NCI-H82 (cell line): ENCODE results near the gene ARHGEF17.

Experiments used
- DNase-seq: peaks from one replicate; lab custom pipeline; 2025; lab: John Stamatoyannopoulos, UW

The ARHGEF17 gene

GRCh38 chr11:73314117-73314961, 6.3 kb downstream of the ARHGEF17 start:
- peak; percentile 60 for DNase-seq

GRCh38 chr11:73315293-73316020, 7.4 kb downstream of the ARHGEF17 start:
- peak; percentile 90 for DNase-seq

- DNase-seq = no peak
These were observed 8.3 kb downstream of the ARHGEF17 start for GRCh38 chr11:73316422-73316821.

- DNase-seq = no peak
These were observed 9.3 kb downstream of the ARHGEF17 start for GRCh38 chr11:73317373-73317772.

GRCh38 chr11:73317803-73318202, 9.7 kb downstream of the ARHGEF17 start:
- DNase-seq = no peak

GRCh38 chr11:73318501-73319011, 10.5 kb downstream of the ARHGEF17 start:
- no peak for DNase-seq

- no peak for DNase-seq
These were observed 12.9 kb downstream of the ARHGEF17 start for GRCh38 chr11:73320763-73321603.

- DNase-seq = peak; percentile 12
These were observed 13.7 kb downstream of the ARHGEF17 start for GRCh38 chr11:73321604-73322381.

- DNase-seq = no peak
These were observed 14.6 kb downstream of the ARHGEF17 start for GRCh38 chr11:73322382-73323306.

- peak; percentile 20 for DNase-seq
These were observed 15.4 kb downstream of the ARHGEF17 start for GRCh38 chr11:73323464-73323863.

GRCh38 chr11:73324116-73324515, 16.0 kb downstream of the ARHGEF17 start:
- DNase-seq = no peak

- no peak for DNase-seq
These were observed 16.6 kb downstream of the ARHGEF17 start for GRCh38 chr11:73324665-73325035.

- DNase-seq = peak; percentile 65
These were observed 17.2 kb downstream of the ARHGEF17 start for GRCh38 chr11:73325036-73325981.

- DNase-seq = peak; percentile 22
These were observed 19.1 kb downstream of the ARHGEF17 start for GRCh38 chr11:73326929-73327811.

GRCh38 chr11:73327812-73328364, 19.8 kb downstream of the ARHGEF17 start:
- peak; percentile 78 for DNase-seq

- DNase-seq = peak; percentile 36
These were observed 22.6 kb downstream of the ARHGEF17 start for GRCh38 chr11:73330569-73331093.

- DNase-seq = no peak
These were observed 23.3 kb downstream of the ARHGEF17 start for GRCh38 chr11:73331138-73331916.
